ENCODE results near the gene MTG1. TPM values are rescaled to one million over a fixed set of nuclear protein-coding genes. Genes with fewer than 3 reads are reported as not detected.
A peak's percentile ranks its signal among the peaks of the same experiment; 100 is the strongest.

The MTG1 gene
- total RNA-seq (2014; rRNA removed; shearing (Covaris generic)) (22.8 and 26.1 TPM in 2 replicates), polyA plus RNA-seq (2016; fragmentation: Nextera tagmentation; extraction: Ambion mirVana) (50.7 and 53.4 TPM in 2 replicates)

- H3K27ac ChIP-seq, result peak within 1 kb of the TSS; percentile 70
- 0 to 1% methylated on average over 34 to 69 of the region's 69 CpGs for WGBS, 2 experiments (ENCODE audit: low coverage in 1 of 2, low lambda C conversion rate in 2 of 2, missing lambda C conversion rate in 2 of 2)
- no peaks in the 10 kb centered on the region for H3K9me3 ChIP-seq (ENCODE audit: low read depth)
- no peak for TF ChIP-seq EZH2 (IDR thresholded peaks at IDR 0.05; ENCODE audit: insufficient read depth, poor library complexity, severe bottlenecking)
- TF ChIP-seq EZH2phosphoT487 (IDR thresholded peaks at IDR 0.05; ENCODE audit: insufficient read depth, low read depth), result no peak
- H3K4me3 ChIP-seq, result peak within 1 kb of the TSS; percentile 92
- peak within 1 kb of the TSS; percentile 94 for H3K9ac ChIP-seq
- peak within 1 kb of the TSS; percentile 94 for H2AFZ ChIP-seq
- H3K79me2 ChIP-seq (ENCODE audit: insufficient read depth), result peaks cover 49% of the 10 kb centered on the region
- H3K9me2 ChIP-seq (ENCODE audit: insufficient read depth), result no peaks in the 10 kb centered on the region
- H3K4me1 ChIP-seq (ENCODE audit: insufficient read depth), result 0 out of 2 replicates have a peak, but pooled peaks cover 9% of the 10 kb centered on the region
- peak; percentile 98 for DNase-seq
- H3K27me3 ChIP-seq (replicated peaks; ENCODE audit: insufficient read depth), result no peaks in the 10 kb centered on the region
- 0 out of 2 replicates have a peak, but pooled peaks cover 7% of the 10 kb centered on the region for H3K36me3 ChIP-seq (ENCODE audit: low read depth)
- H3K4me2 ChIP-seq (ENCODE audit: unreplicated experiment), result peak within 1 kb of the TSS; percentile 84
- no peaks in the 10 kb centered on the region for H4K20me1 ChIP-seq (ENCODE audit: insufficient read depth)
- no peaks in the 10 kb centered on the region for H3F3A ChIP-seq (ENCODE audit: insufficient read depth)
- in situ Hi-C loops (cut with MboI), result no loop called here
Measured at GRCh38 chr10:133394064-133394663, at the start of gene MTG1. TSS of gene MTG1 (plus strand) at chr10:133394157. CDS start at chr10:133394221, 64 bp downstream.

GRCh38 chr10:133344236-133344635, 49.7 kb upstream of the MTG1 start:
- Histone ChIP-seq H3K9ac (no peak overlapping the region), H4K20me1 (ENCODE audit: insufficient read depth) (no peaks in the 10 kb centered on the region), H3K9me3 (ENCODE audit: low read depth) (no peaks in the 10 kb centered on the region), H3K79me2 (ENCODE audit: insufficient read depth) (no peaks in the 10 kb centered on the region), H3K4me1 (ENCODE audit: insufficient read depth) (no peaks in the 10 kb centered on the region), H3K27ac (no peak overlapping the region), H3K9me2 (ENCODE audit: insufficient read depth) (no peaks in the 10 kb centered on the region), H3K4me3 (no peak overlapping the region), H3K36me3 (ENCODE audit: low read depth) (no peaks in the 10 kb centered on the region), H3F3A (ENCODE audit: insufficient read depth) (no peaks in the 10 kb centered on the region), H2AFZ (no peak overlapping the region), H3K4me2 (ENCODE audit: unreplicated experiment) (no peak overlapping the region), H3K27me3 (replicated peaks; ENCODE audit: insufficient read depth) (peaks cover 25% of the 10 kb centered on the region)
- WGBS, 2 experiments (ENCODE audit: low coverage in 1 of 2, low lambda C conversion rate in 2 of 2, missing lambda C conversion rate in 2 of 2), result 48 to 54% methylated on average over 5 of the region's 5 CpGs
- in situ Hi-C loops (cut with MboI), result no loop called here
- TF ChIP-seq EZH2phosphoT487 (IDR thresholded peaks at IDR 0.05; ENCODE audit: insufficient read depth, low read depth) (no peak), EZH2 (IDR thresholded peaks at IDR 0.05; ENCODE audit: insufficient read depth, poor library complexity, severe bottlenecking) (no peak)
- no peak for DNase-seq

GRCh38 chr10:133346413-133346812, 47.5 kb upstream of the MTG1 start:
- no peak overlapping the region for H3K4me3 ChIP-seq

GRCh38 chr10:133347710-133348517, 46.0 kb upstream of the MTG1 start:
- DNase-seq, result no peak
- Histone ChIP-seq H3K36me3 (ENCODE audit: low read depth) (no peaks in the 10 kb centered on the region), H3K27ac (no peak overlapping the region), H3K4me2 (ENCODE audit: unreplicated experiment) (no peak overlapping the region), H3K9ac (no peak overlapping the region), H3K27me3 (replicated peaks; ENCODE audit: insufficient read depth) (peaks cover 22% of the 10 kb centered on the region), H3K9me2 (ENCODE audit: insufficient read depth) (no peaks in the 10 kb centered on the region), H3K79me2 (ENCODE audit: insufficient read depth) (no peaks in the 10 kb centered on the region), H3K4me3 (no peak overlapping the region), H4K20me1 (ENCODE audit: insufficient read depth) (no peaks in the 10 kb centered on the region), H3K4me1 (ENCODE audit: insufficient read depth) (no peaks in the 10 kb centered on the region), H2AFZ (no peak overlapping the region), H3K9me3 (ENCODE audit: low read depth) (no peaks in the 10 kb centered on the region), H3F3A (ENCODE audit: insufficient read depth) (no peaks in the 10 kb centered on the region)
- in situ Hi-C loops (cut with MboI), result no loop called here
- WGBS, 2 experiments (ENCODE audit: low coverage in 1 of 2, low lambda C conversion rate in 2 of 2, missing lambda C conversion rate in 2 of 2), result 35 to 46% methylated on average over 12 to 16 of the region's 16 CpGs
- TF ChIP-seq EZH2phosphoT487 (IDR thresholded peaks at IDR 0.05; ENCODE audit: insufficient read depth, low read depth), result no peak
- no peak for TF ChIP-seq EZH2 (IDR thresholded peaks at IDR 0.05; ENCODE audit: insufficient read depth, poor library complexity, severe bottlenecking)

More at GRCh38 chr10:133346413-133346812, 47.5 kb upstream of the MTG1 start:
- no peaks in the 10 kb centered on the region for H3K4me1 ChIP-seq (ENCODE audit: insufficient read depth)
- no peak for DNase-seq
- H2AFZ ChIP-seq, result no peak overlapping the region
- no peaks in the 10 kb centered on the region for H3K36me3 ChIP-seq (ENCODE audit: low read depth)
- H3K4me2 ChIP-seq (ENCODE audit: unreplicated experiment), result no peak overlapping the region
- no peak overlapping the region for H3K9ac ChIP-seq
- H3K9me2 ChIP-seq (ENCODE audit: insufficient read depth), result no peaks in the 10 kb centered on the region
- no peaks in the 10 kb centered on the region for H3K79me2 ChIP-seq (ENCODE audit: insufficient read depth)
- H3K9me3 ChIP-seq (ENCODE audit: low read depth), result no peaks in the 10 kb centered on the region
- TF ChIP-seq EZH2phosphoT487 (IDR thresholded peaks at IDR 0.05; ENCODE audit: insufficient read depth, low read depth), result no peak
- no peak for TF ChIP-seq EZH2 (IDR thresholded peaks at IDR 0.05; ENCODE audit: insufficient read depth, poor library complexity, severe bottlenecking)
- WGBS, 2 experiments (ENCODE audit: low coverage in 1 of 2, low lambda C conversion rate in 2 of 2, missing lambda C conversion rate in 2 of 2), result 34 to 57% methylated on average over 7 to 11 of the region's 11 CpGs
- H4K20me1 ChIP-seq (ENCODE audit: insufficient read depth), result no peaks in the 10 kb centered on the region
- H3K27me3 ChIP-seq (replicated peaks; ENCODE audit: insufficient read depth), result peaks cover 25% of the 10 kb centered on the region
- H3F3A ChIP-seq (ENCODE audit: insufficient read depth), result no peaks in the 10 kb centered on the region
- H3K27ac ChIP-seq, result no peak overlapping the region
- in situ Hi-C loops (cut with MboI), result no loop called here

All from GM23248 (cell line).